EH (cell line): ENCODE results near the gene ZNF764.
"Not testable (repeated sequence)": the region's sequence is repeated elsewhere in the genome, so short reads cannot be mapped to it uniquely, and the experiment has no call there.

Experiments
- DNase-seq: peaks from one replicate; pipeline ENCODE4 v3.0.0-alpha.2; 2015; ENCODE audit warnings: low read depth

The ZNF764 gene

GRCh38 chr16:30527635-30528178 is 30.5 kb downstream of the ZNF764 start:
- DNase-seq = peak; percentile 39

- DNase-seq = peak; percentile 98
Observed at GRCh38 chr16:30526823-30527634, 31.1 kb downstream of the ZNF764 start.

- DNase-seq = peak; percentile 53
Observed at GRCh38 chr16:30526137-30526822, 31.9 kb downstream of the ZNF764 start, which contains the start of gene ZNF768. Gene ZNF768, minus strand, starts transcription at chr16:30526566. Its CDS starts 153 bp downstream, at chr16:30526413.

- DNase-seq = no peak
Observed at GRCh38 chr16:30525844-30526136, 32.4 kb downstream of the ZNF764 start.

- DNase-seq = no peak
Observed at GRCh38 chr16:30524575-30525568, 33.3 kb downstream of the ZNF764 start.

- no peak for DNase-seq
Observed at GRCh38 chr16:30523768-30524574, 34.2 kb downstream of the ZNF764 start.

- not testable (repeated sequence) for DNase-seq
Observed at GRCh38 chr16:30522702-30523463, 35.3 kb downstream of the ZNF764 start.

- no peak for DNase-seq
Observed at GRCh38 chr16:30521873-30522641, 36.1 kb downstream of the ZNF764 start.

GRCh38 chr16:30521476-30521872 is 36.7 kb downstream of the ZNF764 start:
- no peak for DNase-seq

- DNase-seq = no peak
Observed at GRCh38 chr16:30519120-30520049, 38.8 kb downstream of the ZNF764 start.

GRCh38 chr16:30518552-30518951 is 39.6 kb downstream of the ZNF764 start:
- no peak for DNase-seq

- no peak for DNase-seq
Observed at GRCh38 chr16:30515275-30515674, 42.9 kb downstream of the ZNF764 start.

- no peak for DNase-seq
Observed at GRCh38 chr16:30511509-30511908, 46.7 kb downstream of the ZNF764 start.

GRCh38 chr16:30510376-30510938 is 47.7 kb downstream of the ZNF764 start:
- DNase-seq = no peak

GRCh38 chr16:30509081-30509765 is 49.0 kb downstream of the ZNF764 start:
- no peak for DNase-seq
